IMR-90 (cell line): ENCODE measurements around the gene GABBR2. TPM values are rescaled to one million over a fixed set of nuclear protein-coding genes. Genes with fewer than 3 reads are reported as not detected.

Source experiments
- ATAC-seq: fragments of 200-7000 bp; cut with Tn5 transposase; 2 replicates; pipeline ENCODE4 v1.9.1; 2020; ENCODE audit warnings: low read depth, mild to moderate bottlenecking, moderate library complexity
- BruUV-seq: library from RNA; stranded (reverse); fragments of 400-500 nt; replicated peaks from 2 replicates; lab custom pipeline; 2021; lab: Mats Ljungman, UMichigan
- CTCF ChIA-PET: fragments of 300-600 bp; formaldehyde crosslinking; extraction: SDS; loops from one replicate; lab custom pipeline; 2021; ENCODE audit warnings: antibody characterized with exemption; lab: Yijun Ruan, JAX
- POLR2A ChIA-PET: fragments of 300-600 bp; sonication (Branson Sonifier 250); formaldehyde crosslinking; loops from one replicate; lab custom pipeline; 2022; ENCODE audit warnings: antibody characterized with exemption; ENCODE audit not compliant: unreplicated experiment; lab: Charles Lee
- DNase-seq: peaks from one replicate; pipeline ENCODE4 v3.0.0; 2013
- H2AFZ ChIP-seq: replicated peaks from 2 replicates; pipeline ENCODE3; 2013; ENCODE audit warnings: low read length, mild to moderate bottlenecking; ENCODE audit not compliant: poor library complexity
- H2AK5ac ChIP-seq: 2 replicates; pipeline ENCODE4 v1.6.1; 2013; ENCODE audit warnings: low read depth, low read length, inconsistent platforms
- H2AK9ac ChIP-seq: replicated peaks from 2 replicates; pipeline ENCODE3; 2013; ENCODE audit warnings: mild to moderate bottlenecking, low read depth, low read length, moderate library complexity; ENCODE audit not compliant: poor library complexity
- H2BK120ac ChIP-seq: 2 replicates; pipeline ENCODE4 v1.6.1; 2013; ENCODE audit warnings: low read depth, low read length, inconsistent platforms
- H2BK15ac ChIP-seq: 3 replicates; pipeline ENCODE4 v1.6.1; 2013; ENCODE audit warnings: low read depth, low read length, inconsistent platforms
- H2BK20ac ChIP-seq: 2 replicates; pipeline ENCODE4 v1.6.1; 2013; ENCODE audit warnings: low read depth, mild to moderate bottlenecking, inconsistent platforms, low read length, moderate library complexity
- H2BK5ac ChIP-seq: 2 replicates; pipeline ENCODE4 v1.6.1; 2013; ENCODE audit warnings: mild to moderate bottlenecking, low read depth, low read length, inconsistent platforms; ENCODE audit not compliant: poor library complexity, severe bottlenecking
- H3K14ac ChIP-seq: replicated peaks from 2 replicates; pipeline ENCODE4 v1.6.1; 2013; ENCODE audit warnings: low read depth, low read length, inconsistent platforms
- H3K18ac ChIP-seq: 2 replicates; pipeline ENCODE4 v1.6.1; 2013; ENCODE audit warnings: low read depth, low read length, control low read depth
- H3K23ac ChIP-seq: 2 replicates; pipeline ENCODE4 v1.6.1; 2013; ENCODE audit warnings: low read depth, low read length, inconsistent platforms
- H3K27ac ChIP-seq: 2 replicates; pipeline ENCODE4 v1.5.1; 2013; ENCODE audit warnings: mild to moderate bottlenecking, control low read depth, low read length; ENCODE audit not compliant: insufficient read depth
- H3K27me3 ChIP-seq: 2 replicates; pipeline ENCODE4 v1.6.1; 2013; ENCODE audit warnings: low read length; ENCODE audit not compliant: control insufficient read depth, insufficient read depth
- H3K36me3 ChIP-seq: 2 replicates; pipeline ENCODE4 v1.6.1; 2013; ENCODE audit warnings: low read length, mixed read lengths; ENCODE audit not compliant: control insufficient read depth, insufficient read depth
- H3K4ac ChIP-seq: 2 replicates; pipeline ENCODE4 v1.6.1; 2013; ENCODE audit warnings: low read depth, low read length, inconsistent platforms
- H3K4me1 ChIP-seq: 2 replicates; pipeline ENCODE4 v1.6.1; 2013; ENCODE audit warnings: low read length, mixed read lengths; ENCODE audit not compliant: control insufficient read depth, insufficient read depth
- H3K4me2 ChIP-seq: 2 replicates; pipeline ENCODE4 v1.6.1; 2013; ENCODE audit warnings: low read depth, mild to moderate bottlenecking, control low read depth, low read length, moderate library complexity
- H3K4me3 ChIP-seq: 2 replicates; pipeline ENCODE4 v1.5.1; 2013; ENCODE audit warnings: low read depth, mild to moderate bottlenecking, control low read depth, low read length, moderate library complexity; ENCODE audit not compliant: insufficient read depth
- H3K56ac ChIP-seq: 2 replicates; pipeline ENCODE4 v1.6.1; 2013; ENCODE audit warnings: low read length, inconsistent platforms; ENCODE audit not compliant: insufficient read depth; ENCODE audit errors: extremely low read depth
- H3K79me1 ChIP-seq, 2 experiments: 2 replicates each; pipeline ENCODE4 v1.6.1; 2013; ENCODE audit warnings: low read length in 2 of 2, inconsistent platforms in 1 of 2, low read depth in 1 of 2
- H3K9ac ChIP-seq: 2 replicates; pipeline ENCODE4 v1.6.1; 2013; ENCODE audit warnings: low read depth, low read length, control low read depth
- H3K9me1 ChIP-seq: 2 replicates; pipeline ENCODE4 v1.6.1; 2013; ENCODE audit warnings: low read length, inconsistent platforms; ENCODE audit not compliant: insufficient read depth
- H3K9me3 ChIP-seq: 2 replicates; pipeline ENCODE4 v1.6.1; 2013; ENCODE audit warnings: low read length; ENCODE audit not compliant: control insufficient read depth, insufficient read depth
- H4K20me1 ChIP-seq: 2 replicates; pipeline ENCODE4 v1.6.1; 2013; ENCODE audit warnings: low read length, inconsistent platforms; ENCODE audit not compliant: insufficient read depth
- H4K5ac ChIP-seq: 2 replicates; pipeline ENCODE4 v1.6.1; 2013; ENCODE audit warnings: mild to moderate bottlenecking, low read depth, low read length, control low read depth
- H4K8ac ChIP-seq, 2 experiments: 2 replicates each; pipeline ENCODE4 v1.6.1; 2013; ENCODE audit warnings: low read depth in 2 of 2, low read length in 2 of 2, control low read depth in 1 of 2, inconsistent platforms in 1 of 2
- H4K91ac ChIP-seq: 2 replicates; pipeline ENCODE4 v1.6.1; 2013; ENCODE audit warnings: low read depth, low read length, inconsistent platforms; ENCODE audit not compliant: insufficient read depth
- CEBPB ChIP-seq: IDR thresholded peaks from 2 replicates; pipeline ENCODE4 v1.6.1; 2012; ENCODE audit warnings: low read depth, low read length, improper control_type of control experiment
- CHD1 ChIP-seq: IDR thresholded peaks from 2 replicates; pipeline ENCODE4 v1.6.1; 2012; ENCODE audit warnings: low read depth, low read length, improper control_type of control experiment
- CTCF ChIP-seq: conservative IDR thresholded peaks from 2 replicates; pipeline ENCODE4 v1.5.1; 2012; ENCODE audit warnings: mild to moderate bottlenecking, low read depth, low read length, improper control_type of control experiment
- ELK1 ChIP-seq: fragments of 150-350 bp; IDR thresholded peaks from 2 replicates; pipeline ENCODE4 v1.6.1; 2016; ENCODE audit warnings: low read depth, mild to moderate bottlenecking, low read length, moderate library complexity, borderline replicate concordance
- FOS ChIP-seq: fragments of 150-350 bp; IDR thresholded peaks from 2 replicates; pipeline ENCODE4 v1.6.1; 2016; ENCODE audit warnings: low read depth, low read length
- MAFK ChIP-seq: IDR thresholded peaks from 2 replicates; pipeline ENCODE4 v1.6.1; 2012; ENCODE audit warnings: low read depth, low read length, improper control_type of control experiment
- MAZ ChIP-seq: IDR thresholded peaks from 2 replicates; pipeline ENCODE4 v1.6.1; 2012; ENCODE audit warnings: low read depth, mild to moderate bottlenecking, low read length, improper control_type of control experiment, moderate library complexity, borderline replicate concordance
- NFE2L2 ChIP-seq: fragments of 150-350 bp; IDR thresholded peaks from 2 replicates; pipeline ENCODE4 v1.6.1; 2016; ENCODE audit warnings: low read depth, mild to moderate bottlenecking, low read length
- RAD21 ChIP-seq: IDR thresholded peaks from 2 replicates; pipeline ENCODE4 v1.6.1; 2012; ENCODE audit warnings: low read length, improper control_type of control experiment
- RCOR1 ChIP-seq: IDR thresholded peaks from 2 replicates; pipeline ENCODE4 v1.6.1; 2012; ENCODE audit warnings: mild to moderate bottlenecking, low read length, improper control_type of control experiment; ENCODE audit not compliant: insufficient replicate concordance
- RFX5 ChIP-seq: IDR thresholded peaks from 2 replicates; pipeline ENCODE4 v1.8.0; 2012; ENCODE audit warnings: low read depth, mild to moderate bottlenecking, low read length, moderate library complexity
- SMC3 ChIP-seq: fragments of 150-350 bp; IDR thresholded peaks from 2 replicates; pipeline ENCODE4 v1.6.1; 2016; ENCODE audit warnings: low read depth, mild to moderate bottlenecking, antibody characterized with exemption, low read length, moderate library complexity
- WGBS, 2 experiments: methylation state at CpG; one replicate each; pipeline versions ENCODE4 v1.1.5 to v1.1.7; 2013; ENCODE audit warnings: missing lambda C conversion rate in 2 of 2; ENCODE audit not compliant: insufficient read length in 1 of 2; ENCODE audit errors: extremely low coverage in 2 of 2; 5-methylcytosine and 5-hydroxymethylcytosine counted together
- dilution Hi-C: fragments of 300-500 bp; cut with HindIII; formaldehyde crosslinking; loops from one replicate; pipeline ENCODE4 v1.14.3; 2018; ENCODE audit warnings: low sequenced_read_pairs; ENCODE audit not compliant: unreplicated experiment
- in situ Hi-C: fragments of 300-500 bp; cut with MboI; formaldehyde crosslinking; loops from 3 replicates; pipeline ENCODE4 v1.14.3; 2019; ENCODE audit warnings: low sequenced_read_pairs, inconsistent platforms, mixed read lengths
- intact Hi-C: fragments of 100-400 bp; cut with micrococcal nuclease; formaldehyde crosslinking; loops from 2 replicates; pipeline ENCODE4 v1.10.0; 2022
- polyA plus RNA-seq, 3 experiments: library from polyadenylated mRNA; depleted of rRNA; stranded (reverse); fragments of >200 nt; gene quantifications; 2 replicates each; pipeline ENCODE4 v1.2.3, GENCODE V29; 2012; ENCODE audit warnings: low replicate concordance in 1 of 3
- total RNA-seq: library from RNA; depleted of rRNA; stranded (reverse); fragments of >200 nt; gene quantifications from 2 replicates; pipeline ENCODE4 v1.2.3, GENCODE V29; 2012

GABBR2 gene
- total and polyA plus RNA-seq, 2 of the 4 experiments (the other 2 are of a cell fraction): 14.2 to 20.3 TPM

GRCh38 chr9:98385751-98386150 lies 323.0 kb downstream of the GABBR2 start:
- Histone ChIP-seq H3K79me1 (no peaks in the 10 kb centered on the region), H3K9ac (no peak overlapping the region), H2BK20ac (no peak overlapping the region), H4K8ac (no peak overlapping the region), H2AK9ac (no peak overlapping the region), H4K20me1 (no peaks in the 10 kb centered on the region), H3K14ac (no peak overlapping the region), H3K4me3 (no peak overlapping the region), H2BK15ac (no peak overlapping the region), H3K4ac (no peak overlapping the region), H3K9me1 (no peaks in the 10 kb centered on the region), H2AK5ac (no peak overlapping the region), H3K18ac (no peak overlapping the region), H3K23ac (no peak overlapping the region), H4K91ac (no peak overlapping the region), H2BK120ac (no peak overlapping the region), H4K5ac (no peak overlapping the region), H3K27me3 (no peaks in the 10 kb centered on the region), H3K9me3 (no peaks in the 10 kb centered on the region), H3K56ac (no peak overlapping the region), H2BK5ac (no peak overlapping the region), H3K4me2 (no peak overlapping the region), H3K36me3 (peaks cover 8% of the 10 kb centered on the region), H3K4me1 (no peaks in the 10 kb centered on the region; the same call in 1 of the 2 replicates), H3K27ac (no peak overlapping the region), H2AFZ (no peak overlapping the region)
- DNase-seq (no peak), ATAC-seq (no peak)
- ChIA-PET POLR2A (interaction anchor here (0.6 kb wide), 1 partner anchor 9 kb away, joined by 11 read pairs; no protein-coding TSS in a partner anchor), CTCF (interaction anchor here (0.6 to 1.1 kb wide), 2 partner anchors 390 to 410 kb away, joined by 3 read pairs; partner anchors contain the start of gene ANKS6)
- no TSS peak for BruUV-seq
- no peak for TF ChIP-seq MAFK
- TF ChIP-seq NFE2L2: no peak
- no peak for TF ChIP-seq SMC3
- TF ChIP-seq CHD1: no peak
- no peak for TF ChIP-seq ELK1
- no peak for TF ChIP-seq RFX5
- no peak for TF ChIP-seq RAD21
- no peak for TF ChIP-seq FOS
- no peak for TF ChIP-seq RCOR1
- TF ChIP-seq MAZ: no peak
- no peak for TF ChIP-seq CTCF
- TF ChIP-seq CEBPB: no peak
- intact Hi-C loops: no loop called here
- in situ Hi-C loops: no loop called here
- WGBS, 2 experiments: no CpG with 5 or more reads among the region's 3 CpGs
- dilution Hi-C loops: no loop called here
